ENCODE results near the gene DHX16. TPM values are rescaled to one million over a fixed set of nuclear protein-coding genes. Genes with fewer than 3 reads are reported as not detected.
"Not testable (repeated sequence)": the region's sequence is repeated elsewhere in the genome, so short reads cannot be mapped to it uniquely, and the experiment has no call there.

DHX16 gene
- polyA plus RNA-seq, 1 donor = 48.5 TPM

DNA sequence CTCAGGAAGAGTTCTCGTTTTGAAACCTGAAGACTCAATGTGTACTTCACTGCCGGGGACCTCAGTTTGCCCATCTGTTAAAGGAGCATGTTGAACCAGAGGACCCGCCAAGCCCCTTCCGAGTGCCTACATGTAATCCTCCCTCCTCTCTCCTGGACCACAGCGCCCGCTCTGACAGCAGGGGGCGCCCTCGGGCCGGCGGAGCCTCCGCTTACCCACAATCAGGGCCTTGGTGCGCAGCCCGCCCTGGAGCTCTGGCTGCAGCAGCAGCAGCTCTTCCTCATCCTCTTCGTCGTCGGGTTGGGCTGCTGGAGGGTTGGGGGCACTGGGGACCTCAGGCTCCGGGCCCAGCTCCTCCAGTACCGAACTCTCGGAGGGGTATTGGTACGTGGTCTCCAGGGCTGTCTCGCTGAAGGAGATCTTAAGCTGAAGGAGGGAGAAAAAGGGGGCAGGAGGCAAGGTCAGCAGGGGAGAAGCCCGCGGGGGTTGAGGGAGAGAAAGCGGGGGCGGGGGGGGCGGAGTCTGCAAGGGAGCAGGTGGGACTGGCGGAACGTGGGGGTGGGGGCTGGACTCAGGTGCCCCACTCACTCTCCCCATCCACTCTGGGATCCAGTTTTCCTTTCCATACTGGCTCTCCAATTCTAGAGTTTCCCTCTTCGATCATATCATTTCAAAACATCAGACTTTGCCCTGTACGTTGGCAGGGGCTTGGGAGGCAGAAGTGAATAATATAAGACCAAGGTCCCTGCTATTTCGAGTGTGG is 6.3 kb upstream of the DHX16 start:
- H3K9me3 ChIP-seq (ENCODE audit: control insufficient read depth, low read depth, low read length) = no peaks in the 10 kb centered on the region
- peaks cover 17% of the 10 kb centered on the region for H3K36me3 ChIP-seq (ENCODE audit: control insufficient read depth, insufficient read depth, low read length)
- H3K27ac ChIP-seq (ENCODE audit: low read length) = no peak overlapping the region
- peak; percentile 77 to 81 for DNase-seq
- no peaks in the 10 kb centered on the region for H3K27me3 ChIP-seq (ENCODE audit: control insufficient read depth, insufficient read depth, low read length)
- peaks cover 10% of the 10 kb centered on the region for H3K4me1 ChIP-seq (ENCODE audit: control insufficient read depth, insufficient read depth, low read length)
- H3K4me3 ChIP-seq (ENCODE audit: low read length) = no peak overlapping the region
- no CpG with 5 or more reads among the region's 31 CpGs for WGBS (ENCODE audit: insufficient coverage, low lambda C conversion rate)

DNA sequence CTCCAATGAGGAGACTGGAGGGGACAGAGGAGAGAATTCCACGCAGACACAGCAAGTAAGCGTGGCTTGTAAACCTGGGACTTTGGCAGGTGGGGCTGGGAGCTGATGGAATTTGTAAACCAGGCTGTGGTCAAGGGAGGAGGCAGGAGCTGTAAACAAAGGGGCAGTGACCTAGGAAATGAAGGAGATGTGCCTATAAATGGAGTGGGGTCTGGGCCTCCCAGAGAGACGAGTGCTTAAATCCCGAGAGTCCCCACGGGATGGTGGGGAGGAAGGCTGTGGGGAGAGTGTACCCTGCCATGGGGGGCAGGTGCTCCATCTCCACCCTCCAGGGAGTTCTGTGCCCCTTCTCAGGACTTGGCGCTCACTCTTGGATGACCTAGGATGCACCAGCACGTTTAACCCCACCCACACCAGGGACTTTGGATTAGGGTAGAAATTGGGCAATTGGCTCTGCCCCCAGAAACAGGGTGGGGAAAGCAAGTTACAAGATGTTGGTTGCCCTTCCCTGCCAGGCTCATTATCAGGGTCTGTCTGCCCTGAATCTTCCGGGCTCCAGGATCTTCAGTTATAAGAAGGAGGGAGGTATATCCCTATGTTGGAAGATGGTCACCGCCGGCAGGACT is 4.0 kb upstream of the DHX16 start:
- Histone ChIP-seq H3K36me3 (ENCODE audit: control insufficient read depth, insufficient read depth, low read length) (peaks cover 17% of the 10 kb centered on the region), H3K4me3 (ENCODE audit: low read length) (no peak overlapping the region), H3K27me3 (ENCODE audit: control insufficient read depth, insufficient read depth, low read length) (no peaks in the 10 kb centered on the region), H3K9me3 (ENCODE audit: control insufficient read depth, low read depth, low read length) (no peaks in the 10 kb centered on the region), H3K4me1 (ENCODE audit: control insufficient read depth, insufficient read depth, low read length) (peaks cover 13% of the 10 kb centered on the region), H3K27ac (ENCODE audit: low read length) (no peak overlapping the region)
- no CpG with 5 or more reads among the region's 10 CpGs for WGBS (ENCODE audit: insufficient coverage, low lambda C conversion rate)
- no peak for DNase-seq

GRCh38 chr6:30670760-30671527 is 1.9 kb downstream of the DHX16 start:
- Histone ChIP-seq H3K27ac (ENCODE audit: low read length) (no peak overlapping the region), H3K9me3 (ENCODE audit: control insufficient read depth, low read depth, low read length) (no peaks in the 10 kb centered on the region), H3K4me3 (ENCODE audit: low read length) (no peak overlapping the region), H3K36me3 (ENCODE audit: control insufficient read depth, insufficient read depth, low read length) (peaks cover 30% of the 10 kb centered on the region), H3K27me3 (ENCODE audit: control insufficient read depth, insufficient read depth, low read length) (no peaks in the 10 kb centered on the region), H3K4me1 (ENCODE audit: control insufficient read depth, insufficient read depth, low read length) (peaks cover 11% of the 10 kb centered on the region)
- WGBS (ENCODE audit: insufficient coverage, low lambda C conversion rate) = 92% methylated on average over 6 of the region's 27 CpGs
- no peak for DNase-seq

DNA sequence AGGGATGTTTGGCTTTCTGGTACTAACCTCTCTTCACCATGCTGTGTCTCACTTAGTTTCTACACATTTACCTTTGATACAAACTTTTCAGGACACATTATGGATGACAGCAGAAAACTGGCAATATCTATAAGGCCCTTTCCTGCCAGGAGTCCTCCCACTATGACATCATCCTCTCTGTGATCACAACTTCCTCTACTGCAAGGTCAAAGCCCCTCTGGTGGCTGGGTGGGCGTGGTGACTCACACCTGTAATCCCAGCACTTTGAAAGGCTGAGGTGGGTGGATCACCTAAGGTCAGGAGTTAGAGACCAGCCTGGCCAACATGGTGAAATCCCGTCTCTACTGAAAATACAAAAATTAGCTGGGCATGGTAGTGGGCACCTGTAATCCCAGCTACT is 6.5 kb downstream of the DHX16 start:
- not testable (repeated sequence) for DNase-seq; H3K4me3 ChIP-seq (ENCODE audit: low read length); H3K27me3 ChIP-seq (ENCODE audit: control insufficient read depth, insufficient read depth, low read length); H3K4me1 ChIP-seq (ENCODE audit: control insufficient read depth, insufficient read depth, low read length); H3K9me3 ChIP-seq (ENCODE audit: control insufficient read depth, low read depth, low read length); H3K27ac ChIP-seq (ENCODE audit: low read length)
- no CpG with 5 or more reads among the region's 2 CpGs for WGBS (ENCODE audit: insufficient coverage, low lambda C conversion rate)
- H3K36me3 ChIP-seq (ENCODE audit: control insufficient read depth, insufficient read depth, low read length) = peaks cover 72% of the 10 kb centered on the region

DNA sequence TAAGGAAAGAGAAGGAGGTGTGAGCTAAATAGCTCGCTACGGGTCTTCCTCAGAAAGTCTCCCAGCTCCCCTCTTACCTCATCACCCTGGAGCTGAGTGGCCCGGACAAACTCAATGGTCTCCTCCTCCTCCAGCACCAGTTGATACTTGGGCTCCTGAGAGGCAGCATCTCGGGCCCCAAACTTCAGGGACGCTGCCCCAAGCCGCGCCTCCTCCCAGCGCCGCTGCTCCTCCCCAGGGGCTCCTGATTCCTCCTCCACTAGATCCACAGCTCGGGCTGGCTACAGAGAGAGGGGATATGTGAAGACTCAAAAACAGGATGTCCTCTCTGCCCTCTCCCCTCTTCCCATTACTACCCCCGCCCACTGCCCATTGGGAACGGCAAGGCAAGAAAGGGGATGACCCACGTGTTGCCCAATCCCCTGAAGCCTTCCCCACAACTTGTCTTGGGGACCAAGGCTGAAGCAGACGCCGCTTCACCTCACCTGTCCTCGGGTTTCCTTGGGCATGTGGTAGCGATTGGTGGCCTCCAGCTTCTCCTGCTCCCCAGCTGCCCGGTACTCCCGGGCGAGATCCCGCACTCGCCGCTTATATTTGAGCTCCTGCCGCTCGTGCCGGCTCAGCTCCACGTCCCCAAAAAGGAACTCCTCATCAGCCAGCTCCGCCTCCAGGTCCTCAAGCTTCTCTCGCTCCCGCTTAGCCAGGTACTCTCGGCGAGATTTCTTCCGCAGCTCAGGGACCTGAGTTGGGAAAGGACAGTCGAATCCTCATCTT is 7.6 kb downstream of the DHX16 start:
- H3K4me3 ChIP-seq (ENCODE audit: low read length) = no peak overlapping the region
- DNase-seq = no peak
- H3K36me3 ChIP-seq (ENCODE audit: control insufficient read depth, insufficient read depth, low read length) = peaks cover 68% of the 10 kb centered on the region
- no peak overlapping the region for H3K27ac ChIP-seq (ENCODE audit: low read length)
- H3K4me1 ChIP-seq (ENCODE audit: control insufficient read depth, insufficient read depth, low read length) = no peaks in the 10 kb centered on the region
- no CpG with 5 or more reads among the region's 34 CpGs for WGBS (ENCODE audit: insufficient coverage, low lambda C conversion rate)
- H3K27me3 ChIP-seq (ENCODE audit: control insufficient read depth, insufficient read depth, low read length) = no peaks in the 10 kb centered on the region
- H3K9me3 ChIP-seq (ENCODE audit: control insufficient read depth, low read depth, low read length) = no peaks in the 10 kb centered on the region

GRCh38 chr6:30657922-30658321 is 14.9 kb downstream of the DHX16 start:
- no CpG with 5 or more reads among the region's 5 CpGs for WGBS (ENCODE audit: insufficient coverage, low lambda C conversion rate)
- not testable (repeated sequence) for H3K9me3 ChIP-seq (ENCODE audit: control insufficient read depth, low read depth, low read length); H3K4me3 ChIP-seq (ENCODE audit: low read length); DNase-seq; H3K27ac ChIP-seq (ENCODE audit: low read length); H3K27me3 ChIP-seq (ENCODE audit: control insufficient read depth, insufficient read depth, low read length); H3K4me1 ChIP-seq (ENCODE audit: control insufficient read depth, insufficient read depth, low read length)
- H3K36me3 ChIP-seq (ENCODE audit: control insufficient read depth, insufficient read depth, low read length) = peaks cover 87% of the 10 kb centered on the region

DNA sequence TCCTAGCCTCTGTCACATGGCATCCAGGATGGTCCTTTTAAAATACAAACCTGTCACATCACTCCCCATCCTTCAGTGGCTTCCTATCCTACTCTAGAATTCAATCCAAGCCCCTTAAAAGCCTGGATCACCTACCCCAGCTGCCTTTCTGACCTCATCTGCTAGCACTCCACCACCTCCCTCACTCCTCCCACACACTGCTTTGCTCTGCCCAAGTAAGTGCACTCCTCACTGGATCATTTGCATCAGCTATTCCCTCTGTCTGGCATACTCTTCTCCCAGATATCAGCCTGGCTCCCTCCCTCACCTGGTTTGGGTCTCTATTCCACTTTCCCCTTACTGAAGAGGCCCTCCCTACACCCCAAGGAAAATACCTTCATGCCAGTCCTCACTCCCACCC is 15.4 kb downstream of the DHX16 start:
- Histone ChIP-seq H3K27me3 (ENCODE audit: control insufficient read depth, insufficient read depth, low read length) (no peaks in the 10 kb centered on the region), H3K27ac (ENCODE audit: low read length) (no peak overlapping the region), H3K4me3 (ENCODE audit: low read length) (no peak overlapping the region), H3K9me3 (ENCODE audit: control insufficient read depth, low read depth, low read length) (no peaks in the 10 kb centered on the region), H3K4me1 (ENCODE audit: control insufficient read depth, insufficient read depth, low read length) (no peaks in the 10 kb centered on the region), H3K36me3 (ENCODE audit: control insufficient read depth, insufficient read depth, low read length) (peaks cover 87% of the 10 kb centered on the region)
- DNase-seq = no peak

GRCh38 chr6:30656513-30656912 is 16.3 kb downstream of the DHX16 start:
- no peaks in the 10 kb centered on the region for H3K9me3 ChIP-seq (ENCODE audit: control insufficient read depth, low read depth, low read length)
- no CpG with 5 or more reads among the region's 7 CpGs for WGBS (ENCODE audit: insufficient coverage, low lambda C conversion rate)
- H3K36me3 ChIP-seq (ENCODE audit: control insufficient read depth, insufficient read depth, low read length) = peaks cover 87% of the 10 kb centered on the region
- no peak for DNase-seq
- H3K4me3 ChIP-seq (ENCODE audit: low read length) = no peak overlapping the region
- no peaks in the 10 kb centered on the region for H3K27me3 ChIP-seq (ENCODE audit: control insufficient read depth, insufficient read depth, low read length)
- no peaks in the 10 kb centered on the region for H3K4me1 ChIP-seq (ENCODE audit: control insufficient read depth, insufficient read depth, low read length)
- H3K27ac ChIP-seq (ENCODE audit: low read length) = no peak overlapping the region

DNA sequence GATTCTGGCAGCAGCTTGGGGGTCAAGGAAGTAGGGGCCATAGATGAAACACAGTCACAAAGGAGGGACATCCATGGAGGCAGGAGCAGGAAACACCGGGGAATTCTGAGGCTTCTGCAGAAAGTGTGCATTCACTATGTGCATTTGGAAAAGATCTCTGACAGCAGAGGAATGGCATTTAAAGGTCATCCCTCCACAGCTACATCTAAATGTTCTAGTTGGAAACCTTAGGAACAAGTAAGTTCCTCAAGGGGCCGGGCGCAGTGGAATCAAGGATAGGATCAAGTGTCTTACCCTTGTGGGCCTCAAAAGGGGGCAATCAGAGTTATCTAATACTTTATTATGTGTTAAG is 17.1 kb downstream of the DHX16 start:
- H3K27ac ChIP-seq (ENCODE audit: low read length) = no peak overlapping the region
- H3K4me1 ChIP-seq (ENCODE audit: control insufficient read depth, insufficient read depth, low read length) = no peaks in the 10 kb centered on the region
- no peak overlapping the region for H3K4me3 ChIP-seq (ENCODE audit: low read length)
- DNase-seq = no peak
- H3K27me3 ChIP-seq (ENCODE audit: control insufficient read depth, insufficient read depth, low read length) = no peaks in the 10 kb centered on the region
- peaks cover 90% of the 10 kb centered on the region for H3K36me3 ChIP-seq (ENCODE audit: control insufficient read depth, insufficient read depth, low read length)
- H3K9me3 ChIP-seq (ENCODE audit: control insufficient read depth, low read depth, low read length) = no peaks in the 10 kb centered on the region
- no CpG with 5 or more reads among the region's 3 CpGs for WGBS (ENCODE audit: insufficient coverage, low lambda C conversion rate)

Data from large intestine (tissue), 3 donors.